Stomach (tissue), 9 donors: ENCODE measurements around the gene SP3. TPM values are rescaled to one million over a fixed set of nuclear protein-coding genes. Genes with fewer than 3 reads are reported as not detected.

Experiments
- DNase-seq, 2 donors: peaks; one replicate each; pipeline versions ENCODE4 v3.0.0 to v3.0.0-alpha.2; 2013 to 2019
- H3K27ac ChIP-seq, 5 donors: fragments of 200-600 bp in 4 of 5; sonication (generic) in 4 of 5; one replicate each; pipeline ENCODE4 v1.5.1; 2013 to 2019; ENCODE audit warnings: mild to moderate bottlenecking in 1 of 5, moderate library complexity in 1 of 5
- H3K27me3 ChIP-seq, 3 donors: fragments of 200-600 bp; sonication (generic); one replicate each; pipeline ENCODE4 v1.5.1; 2017 to 2019; ENCODE audit warnings: mixed run types in 1 of 3
- H3K36me3 ChIP-seq, 4 donors: fragments of 200-600 bp; sonication (generic); 1 replicate in 3 of 4; 2 replicates in 1 of 4; pipeline ENCODE4 v1.5.1; 2016 to 2019
- H3K4me1 ChIP-seq, 4 donors: fragments of 200-600 bp; sonication (generic); one replicate each; pipeline ENCODE4 v1.5.1; 2016 to 2019
- H3K4me3 ChIP-seq, 4 donors: fragments of 200-600 bp; sonication (generic) in 3 of 4; one replicate each; pipeline ENCODE4 v1.5.1; 2016 to 2019; ENCODE audit warnings: mild to moderate bottlenecking in 1 of 4
- H3K9me3 ChIP-seq, 4 donors: fragments of 200-600 bp; sonication (generic); one replicate each; pipeline ENCODE4 v1.5.1; 2016 to 2019
- CTCF ChIP-seq, 7 experiments: fragments of 450-650 bp in 4 of 7; fragments of 200-600 bp in 3 of 7; sonication (generic) in 3 of 7; IDR thresholded peaks; one replicate each; pipeline ENCODE4 v1.5.1; 2016 to 2019; ENCODE audit warnings: antibody characterized with exemption in 7 of 7, control low read depth in 2 of 7, mild to moderate bottlenecking in 1 of 7
- EP300 ChIP-seq: sonication (generic); formaldehyde crosslinking; IDR thresholded peaks from one replicate; pipeline ENCODE4 v1.6.1; 2017; ENCODE audit warnings: antibody characterized with exemption
- POLR2A ChIP-seq, 4 donors: fragments of 450-650 bp; IDR thresholded peaks; one replicate each; pipeline ENCODE4 v1.6.1; 2016; ENCODE audit warnings: antibody characterized with exemption in 4 of 4, control low read depth in 2 of 4, mild to moderate bottlenecking in 1 of 4, moderate library complexity in 1 of 4
- POLR2AphosphoS5 ChIP-seq, 3 donors: sonication (generic); formaldehyde crosslinking; IDR thresholded peaks; one replicate each; pipeline ENCODE4 v1.6.1; 2016; ENCODE audit warnings: antibody characterized with exemption in 3 of 3
- WGBS, 5 donors: extraction: QIAGEN DNeasy Blood & Tissue Kit in 3 of 5; methylation state at CpG; one replicate each; pipeline versions ENCODE4 v1.1.5 to v1.1.7; 2013 to 2018; 5-methylcytosine and 5-hydroxymethylcytosine counted together
- intact Hi-C: fragments of 100-400 bp; cut with DNase I; formaldehyde crosslinking; loops from one replicate; pipeline ENCODE4 v1.15.1; 2023; ENCODE audit warnings: low total_unique reads
- polyA plus RNA-seq, 3 donors: library from polyadenylated mRNA; stranded (reverse); fragments of 200-250 nt; gene quantifications; one replicate each; pipeline ENCODE4 v1.2.3, GENCODE V29; 2013
- total RNA-seq, 5 donors: library from RNA; depleted of rRNA; stranded (reverse); fragments of >200 nt; gene quantifications; one replicate each; pipeline versions ENCODE4 v1.1.0 to v1.2.3, GENCODE V29; 2014 to 2016
- donor health status: healthy with polysubstance abuse.
- donor health status: Bipolar disorder and iron deficiency.
- donor health status: healthy.

The SP3 gene
- total and polyA plus RNA-seq, 8 donors = 15.0 to 147 (median 45.2) TPM

GRCh38 chr2:173860082-173860481 is 105.1 kb downstream of the SP3 start:
- Histone ChIP-seq H3K36me3 (no peaks in the 10 kb centered on the region), H3K4me1 (peaks cover 0 to under 1% (median 0%) of the 10 kb centered on the region in 4 donors), H3K27me3 (peaks cover 0 to 7% (median 0%) of the 10 kb centered on the region in 3 donors), H3K4me3 (no peak overlapping the region), H3K9me3 (no peaks in the 10 kb centered on the region), H3K27ac (no peak overlapping the region)
- TF ChIP-seq POLR2A (IDR thresholded peaks at IDR 0.05) (no peak), EP300 (no peak), CTCF (IDR thresholded peaks at IDR 0.05) (no peak), POLR2AphosphoS5 (IDR thresholded peaks at IDR 0.05) (no peak)
- 31 to 52% (median 45%) methylated on average over 2 of the region's 2 CpGs for WGBS, 5 donors
- intact Hi-C loops = no loop called here
- DNase-seq = no peak

GRCh38 chr2:173858291-173858731 is 106.9 kb downstream of the SP3 start:
- WGBS, 5 donors = 51 to 58% (median 56%) methylated on average over 10 of the region's 10 CpGs
- H3K27me3 ChIP-seq = peaks cover 0 to 7% (median 0%) of the 10 kb centered on the region in 3 donors
- TF ChIP-seq POLR2A (IDR thresholded peaks at IDR 0.05) (no peak), CTCF (IDR thresholded peaks at IDR 0.05) (no peak), POLR2AphosphoS5 (IDR thresholded peaks at IDR 0.05) (no peak), EP300 (no peak)

More at GRCh38 chr2:173858291-173858731, 106.9 kb downstream of the SP3 start:
- DNase-seq = no peak
- no peaks in the 10 kb centered on the region for H3K36me3 ChIP-seq
- no peaks in the 10 kb centered on the region for H3K9me3 ChIP-seq
- intact Hi-C loops = no loop called here
- H3K4me1 ChIP-seq = peaks cover 0 to 5% (median 0%) of the 10 kb centered on the region in 4 donors
- no peak overlapping the region for H3K4me3 ChIP-seq
- H3K27ac ChIP-seq = no peak overlapping the region
